GM23338 (cell line): Measurements from ENCODE around the gene TMED7. TPM values are rescaled to one million over a fixed set of nuclear protein-coding genes. Genes with fewer than 3 reads are reported as not detected.

Experiments
- ATAC-seq: fragments of 200-7000 bp; cut with Tn5 transposase; 3 replicates; pipeline ENCODE4 v1.9.1; 2020
- DNase-seq: peaks from one replicate; pipeline ENCODE4 v3.0.0-alpha.2; 2015; ENCODE audit warnings: low spot score
- H2AFZ ChIP-seq: fragments of 200-600 bp; sonication (generic); 2 replicates; pipeline ENCODE4 v1.8.0; 2016; ENCODE audit warnings: antibody characterized with exemption, mild to moderate bottlenecking, moderate library complexity
- H3F3A ChIP-seq: fragments of 200-600 bp; sonication (generic); replicated peaks from 2 replicates; pipeline ENCODE4 v1.8.0; 2017; ENCODE audit warnings: antibody characterized with exemption, mixed run types, low read depth
- H3K27ac ChIP-seq: fragments of 200-600 bp; sonication (generic); 2 replicates; pipeline ENCODE4 v1.6.1; 2016; ENCODE audit warnings: low read depth
- H3K27me3 ChIP-seq: fragments of 200-600 bp; sonication (generic); 2 replicates; pipeline ENCODE4 v1.8.0; 2016; ENCODE audit warnings: mild to moderate bottlenecking, mixed run types, moderate library complexity; ENCODE audit not compliant: insufficient read depth
- H3K36me3 ChIP-seq: fragments of 200-600 bp; sonication (generic); 2 replicates; pipeline ENCODE4 v1.8.0; 2016; ENCODE audit warnings: mild to moderate bottlenecking; ENCODE audit not compliant: insufficient read depth
- H3K4me1 ChIP-seq: fragments of 200-600 bp; sonication (generic); 2 replicates; pipeline ENCODE4 v1.8.0; 2016; ENCODE audit warnings: mild to moderate bottlenecking, moderate library complexity; ENCODE audit not compliant: insufficient read depth
- H3K4me2 ChIP-seq: fragments of 200-600 bp; sonication (generic); 2 replicates; pipeline ENCODE4 v1.7.1; 2017; ENCODE audit warnings: mixed run types
- H3K4me3 ChIP-seq: fragments of 200-600 bp; sonication (generic); 2 replicates; pipeline ENCODE4 v1.6.1; 2016; ENCODE audit warnings: mixed run types
- H3K79me2 ChIP-seq: fragments of 200-600 bp; sonication (generic); replicated peaks from 2 replicates; pipeline ENCODE4 v1.8.0; 2017; ENCODE audit warnings: mild to moderate bottlenecking; ENCODE audit not compliant: insufficient read depth
- H3K9me2 ChIP-seq: fragments of 200-600 bp; sonication (generic); 2 replicates; pipeline ENCODE4 v1.8.0; 2017; ENCODE audit not compliant: insufficient read depth
- H4K20me1 ChIP-seq: fragments of 200-600 bp; sonication (generic); replicated peaks from 2 replicates; pipeline ENCODE4 v1.8.0; 2017; ENCODE audit warnings: mild to moderate bottlenecking; ENCODE audit not compliant: insufficient read depth
- H3K27ac Mint-ChIP-seq: 2 replicates; pipeline ENCODE4 v1.8.0; 2020; ENCODE audit warnings: inconsistent platforms, mild to moderate bottlenecking, moderate library complexity, mixed read lengths
- H3K27me3 Mint-ChIP-seq: 3 replicates; pipeline ENCODE4 v1.8.0; 2022; ENCODE audit warnings: low read depth, mild to moderate bottlenecking, moderate library complexity, mixed read lengths, inconsistent platforms; ENCODE audit not compliant: insufficient read depth, poor library complexity
- H3K36me3 Mint-ChIP-seq: 3 replicates; pipeline ENCODE4 v1.8.0; 2021; ENCODE audit warnings: low read depth, mild to moderate bottlenecking, inconsistent platforms, moderate library complexity, mixed read lengths
- H3K4me1 Mint-ChIP-seq: 3 replicates; pipeline ENCODE4 v1.8.0; 2020; ENCODE audit warnings: mild to moderate bottlenecking, inconsistent platforms, mixed read lengths
- H3K4me3 Mint-ChIP-seq: 3 replicates; pipeline ENCODE4 v1.8.0; 2021; ENCODE audit warnings: moderate library complexity, mild to moderate bottlenecking, inconsistent platforms, mixed read lengths
- H3K9me3 Mint-ChIP-seq: 3 replicates; pipeline ENCODE4 v1.8.0; 2020; ENCODE audit warnings: moderate library complexity, mild to moderate bottlenecking, inconsistent platforms, mixed read lengths
- CTCF ChIP-seq, 2 experiments: fragments of 200-600 bp in 1 of 2; sonication (generic) in 1 of 2; conservative IDR thresholded peaks; 2 replicates each; pipeline versions ENCODE4 v1.5.1 to v1.6.1; 2016 to 2017; ENCODE audit warnings: antibody characterized with exemption in 2 of 2, low read depth in 2 of 2, mild to moderate bottlenecking in 2 of 2, moderate library complexity in 1 of 2
- ETS1 ChIP-seq: IDR thresholded peaks from 2 replicates; pipeline ENCODE4 v1.6.1; 2016; ENCODE audit warnings: antibody characterized with exemption
- JUNB ChIP-seq: IDR thresholded peaks from one replicate; pipeline ENCODE4 v1.6.1; 2016; ENCODE audit warnings: antibody characterized with exemption; ENCODE audit not compliant: unreplicated experiment
- STAT1 ChIP-seq: IDR thresholded peaks from one replicate; pipeline ENCODE4 v1.6.1; 2016; ENCODE audit warnings: antibody characterized with exemption; ENCODE audit not compliant: unreplicated experiment
- ZNF114 ChIP-seq: fragments of 250-450 bp; sonication (Bioruptor Pico); IDR thresholded peaks from 2 replicates; pipeline ENCODE4 v1.5.0; 2020; ENCODE audit warnings: mild to moderate bottlenecking, moderate library complexity
- ZNF331 ChIP-seq: fragments of 250-450 bp; sonication (Bioruptor Pico); IDR thresholded peaks from 2 replicates; pipeline ENCODE4 v1.5.0; 2020; ENCODE audit warnings: low read depth, mild to moderate bottlenecking, moderate library complexity
- polyA plus RNA-seq: library from polyadenylated mRNA; unstranded; fragments of >200 nt; fragmentation: Nextera tagmentation; extraction: Ambion mirVana; gene quantifications from 2 replicates; pipeline ENCODE4 v1.2.1, GENCODE V29; 2016
- total RNA-seq: library from RNA; depleted of rRNA; stranded (reverse); fragments of >200 nt; shearing (Covaris generic); gene quantifications from 2 replicates; pipeline ENCODE4 v1.2.3, GENCODE V29; 2014; rRNA removed

The TMED7 gene
- total and polyA plus RNA-seq, 2 experiments from 2014 or later = 30.2 to 158 TPM

GRCh38 chr5:115568668-115569067 is 57.2 kb downstream of the TMED7 start:
- Histone ChIP-seq H4K20me1 (no peaks in the 10 kb centered on the region), H3K4me1 (no peaks in the 10 kb centered on the region), H3F3A (no peaks in the 10 kb centered on the region), H3K9me2 (0 out of 2 replicates have a peak, but pooled peaks cover 3% of the 10 kb centered on the region), H3K27ac (no peak overlapping the region), H2AFZ (no peak overlapping the region), H3K79me2 (no peaks in the 10 kb centered on the region), H3K36me3 (no peaks in the 10 kb centered on the region), H3K4me2 (no peak overlapping the region), H3K4me3 (no peak overlapping the region), H3K27me3 (no peaks in the 10 kb centered on the region)
- Mint-ChIP-seq H3K27me3 (no peaks in the 10 kb centered on the region), H3K9me3 (no peaks in the 10 kb centered on the region), H3K27ac (no peak overlapping the region), H3K36me3 (no peaks in the 10 kb centered on the region), H3K4me3 (no peak overlapping the region), H3K4me1 (peaks cover 10% of the 10 kb centered on the region; the same call in 1 of the 3 replicates)
- DNase-seq (no peak), ATAC-seq (no peak)
- TF ChIP-seq JUNB (no peak), ZNF114 (CRISPR knock-in tag) (no peak)

GRCh38 chr5:115565233-115565632 is 60.6 kb downstream of the TMED7 start:
- Mint-ChIP-seq H3K27me3 (no peaks in the 10 kb centered on the region), H3K36me3 (no peaks in the 10 kb centered on the region), H3K9me3 (no peaks in the 10 kb centered on the region), H3K4me1 (no peaks in the 10 kb centered on the region), H3K4me3 (no peak overlapping the region), H3K27ac (no peak overlapping the region)
- TF ChIP-seq ZNF331 (CRISPR knock-in tag) = no peak
- TF ChIP-seq STAT1 = no peak
- TF ChIP-seq ETS1 = no peak
- no peak for TF ChIP-seq CTCF (conservative IDR thresholded peaks at IDR 0.05; ENCODE audit: low read depth in 2 of 2)
- no peaks in the 10 kb centered on the region for H3F3A ChIP-seq
- H3K27ac ChIP-seq = no peak overlapping the region
- ATAC-seq (no peak), DNase-seq (no peak)
- H4K20me1 ChIP-seq = no peaks in the 10 kb centered on the region
- H3K27me3 ChIP-seq = no peaks in the 10 kb centered on the region
- H2AFZ ChIP-seq = no peak overlapping the region
- H3K4me3 ChIP-seq = no peak overlapping the region
- no peaks in the 10 kb centered on the region for H3K4me1 ChIP-seq
- H3K9me2 ChIP-seq = 0 out of 2 replicates have a peak, but pooled peaks cover 3% of the 10 kb centered on the region
- no peak overlapping the region for H3K4me2 ChIP-seq
- no peaks in the 10 kb centered on the region for H3K79me2 ChIP-seq
- no peaks in the 10 kb centered on the region for H3K36me3 ChIP-seq

Other genes with a start within 250 kb of the TMED7 start
- 21.6 and 22.3 TPM in 2 replicates for gene FEM1C, start 81.3 kb downstream of the TMED7 start, total RNA-seq
- 4.5 and 4.7 TPM in 2 replicates for gene FEM1C, start 81.3 kb downstream of the TMED7 start, polyA plus RNA-seq
- gene TICAM2, start 23.6 kb downstream of the TMED7 start, total RNA-seq = not detected in 2 replicates
- 1.0 and 1.4 TPM in 2 replicates for gene TICAM2, start 23.6 kb downstream of the TMED7 start, polyA plus RNA-seq
- gene CDO1, start 190.6 kb upstream of the TMED7 start, total RNA-seq = 21.2 and 29.2 TPM in 2 replicates
- 22.7 and 24.5 TPM in 2 replicates for gene CDO1, start 190.6 kb upstream of the TMED7 start, polyA plus RNA-seq
- gene ATG12, start 215.5 kb upstream of the TMED7 start, total RNA-seq = 52.6 and 60.0 TPM in 2 replicates
- gene ATG12, start 215.5 kb upstream of the TMED7 start, polyA plus RNA-seq = 92.5 and 109 TPM in 2 replicates
- 232 and 321 TPM in 2 replicates for gene AP3S1, start 215.9 kb upstream of the TMED7 start, total RNA-seq
- 135 and 143 TPM in 2 replicates for gene AP3S1, start 215.9 kb upstream of the TMED7 start, polyA plus RNA-seq